ENCODE data around the gene FUT9. TPM values are rescaled to one million over a fixed set of nuclear protein-coding genes. Genes with fewer than 3 reads are reported as not detected.

FUT9 gene
- polyA plus RNA-seq, 3 donors, result not detected

GRCh38 chr6:96066376-96066775, 50.6 kb downstream of the FUT9 start:
- WGBS (ENCODE audit: insufficient coverage), result no CpG with 5 or more reads among the region's 1 CpG
- Histone ChIP-seq H3K9ac (ENCODE audit: insufficient read depth, low read length, poor library complexity, severe bottlenecking) (no peak overlapping the region), H3K79me2 (ENCODE audit: insufficient read depth, low read length) (no peaks in the 10 kb centered on the region), H3K27ac (ENCODE audit: low read depth in 1 of 2, low read length in 2 of 2) (no peak overlapping the region), H3K9me3 (replicated peaks in 1 of 2; ENCODE audit: control insufficient read depth in 1 of 2, insufficient read depth in 1 of 2, low read length in 2 of 2) (no peaks in the 10 kb centered on the region), H3K27me3 (ENCODE audit: control insufficient read depth in 2 of 2, insufficient read depth in 2 of 2, low read length in 2 of 2) (no peaks in the 10 kb centered on the region), H4K20me1 (ENCODE audit: insufficient read depth, low read length) (no peaks in the 10 kb centered on the region), H3K4me3 (replicated peaks in 1 of 3; ENCODE audit: low read depth in 2 of 3, low read length in 3 of 3) (no peak overlapping the region), H3K4me2 (replicated peaks; ENCODE audit: extremely low read depth, low read length, poor library complexity, severe bottlenecking) (no peak overlapping the region), H2AFZ (ENCODE audit: insufficient read depth, low read depth, low read length, poor library complexity, severe bottlenecking) (no peak overlapping the region), H3K4me1 (ENCODE audit: control insufficient read depth in 1 of 2, insufficient read depth in 2 of 2, low read length in 2 of 2) (no peaks in the 10 kb centered on the region), H3K36me3 (replicated peaks in 1 of 2; ENCODE audit: control insufficient read depth in 1 of 2, insufficient read depth in 2 of 2, low read length in 2 of 2) (no peaks in the 10 kb centered on the region)
- Mint-ChIP-seq H3K4me3 (no peak overlapping the region), H3K36me3 (no peaks in the 10 kb centered on the region), H3K4me1 (no peaks in the 10 kb centered on the region), H3K27ac (no peak overlapping the region), H3K9me3 (peaks cover 0 to 1% (median 0%) of the 10 kb centered on the region in 7 donors), H3K27me3 (ENCODE audit: low read depth in 3 of 3) (peaks cover 0 to 2% (median 0%) of the 10 kb centered on the region in 3 donors)
- DNase-seq, result no peak
- intact Hi-C loops (cut with micrococcal nuclease), result no loop called here
- TF ChIP-seq, protein P1, sequence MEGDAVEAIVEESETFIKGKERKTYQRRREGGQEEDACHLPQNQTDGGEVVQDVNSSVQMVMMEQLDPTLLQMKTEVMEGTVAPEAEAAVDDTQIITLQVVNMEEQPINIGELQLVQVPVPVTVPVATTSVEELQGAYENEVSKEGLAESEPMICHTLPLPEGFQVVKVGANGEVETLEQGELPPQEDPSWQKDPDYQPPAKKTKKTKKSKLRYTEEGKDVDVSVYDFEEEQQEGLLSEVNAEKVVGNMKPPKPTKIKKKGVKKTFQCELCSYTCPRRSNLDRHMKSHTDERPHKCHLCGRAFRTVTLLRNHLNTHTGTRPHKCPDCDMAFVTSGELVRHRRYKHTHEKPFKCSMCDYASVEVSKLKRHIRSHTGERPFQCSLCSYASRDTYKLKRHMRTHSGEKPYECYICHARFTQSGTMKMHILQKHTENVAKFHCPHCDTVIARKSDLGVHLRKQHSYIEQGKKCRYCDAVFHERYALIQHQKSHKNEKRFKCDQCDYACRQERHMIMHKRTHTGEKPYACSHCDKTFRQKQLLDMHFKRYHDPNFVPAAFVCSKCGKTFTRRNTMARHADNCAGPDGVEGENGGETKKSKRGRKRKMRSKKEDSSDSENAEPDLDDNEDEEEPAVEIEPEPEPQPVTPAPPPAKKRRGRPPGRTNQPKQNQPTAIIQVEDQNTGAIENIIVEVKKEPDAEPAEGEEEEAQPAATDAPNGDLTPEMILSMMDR (IDR thresholded peaks at IDR 0.05), result no peak

DNA sequence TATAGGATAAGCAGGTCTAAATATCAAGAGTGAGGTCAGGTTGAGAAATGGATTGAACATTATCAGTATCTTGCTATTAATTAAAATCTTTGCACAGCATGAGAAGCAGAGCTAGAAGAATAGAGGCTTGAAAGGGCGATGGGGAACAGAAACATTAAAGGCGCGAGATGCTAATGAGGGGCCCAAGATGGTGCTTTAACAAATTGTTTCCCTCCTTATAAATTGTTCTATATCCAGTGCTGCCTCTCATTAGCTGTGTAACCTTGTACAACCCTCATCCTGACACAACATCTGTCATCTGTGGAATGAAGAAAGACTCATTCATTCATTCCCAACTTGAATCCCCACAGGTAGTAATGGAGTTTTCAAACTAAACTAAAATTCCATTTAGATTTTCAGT, 57.8 kb downstream of the FUT9 start:
- intact Hi-C loops (cut with micrococcal nuclease), result no loop called here
- 94% methylated on average over 3 of the region's 3 CpGs for WGBS (ENCODE audit: insufficient coverage)

More for the DNA sequence above, 57.8 kb downstream of the FUT9 start:
- Histone ChIP-seq H3K9ac (ENCODE audit: insufficient read depth, low read length, poor library complexity, severe bottlenecking) (no peak overlapping the region), H4K20me1 (ENCODE audit: insufficient read depth, low read length) (no peaks in the 10 kb centered on the region), H2AFZ (ENCODE audit: insufficient read depth, low read depth, low read length, poor library complexity, severe bottlenecking) (no peak overlapping the region), H3K4me3 (replicated peaks in 1 of 3; ENCODE audit: low read depth in 2 of 3, low read length in 3 of 3) (no peak overlapping the region), H3K27me3 (ENCODE audit: control insufficient read depth in 2 of 2, insufficient read depth in 2 of 2, low read length in 2 of 2) (no peaks in the 10 kb centered on the region), H3K4me1 (ENCODE audit: control insufficient read depth in 1 of 2, insufficient read depth in 2 of 2, low read length in 2 of 2) (no peaks in the 10 kb centered on the region), H3K36me3 (replicated peaks in 1 of 2; ENCODE audit: control insufficient read depth in 1 of 2, insufficient read depth in 2 of 2, low read length in 2 of 2) (no peaks in the 10 kb centered on the region), H3K79me2 (ENCODE audit: insufficient read depth, low read length) (no peaks in the 10 kb centered on the region), H3K9me3 (replicated peaks in 1 of 2; ENCODE audit: control insufficient read depth in 1 of 2, insufficient read depth in 1 of 2, low read length in 2 of 2) (no peaks in the 10 kb centered on the region), H3K27ac (ENCODE audit: low read depth in 1 of 2, low read length in 2 of 2) (no peak overlapping the region), H3K4me2 (replicated peaks; ENCODE audit: extremely low read depth, low read length, poor library complexity, severe bottlenecking) (no peak overlapping the region)
- no peak overlapping the region for H3K4me3 Mint-ChIP-seq
- no peaks in the 10 kb centered on the region for H3K4me1 Mint-ChIP-seq
- H3K9me3 Mint-ChIP-seq, result no peaks in the 10 kb centered on the region
- no peak for DNase-seq
- peaks cover 0 to 4% (median 0%) of the 10 kb centered on the region in 3 donors for H3K27me3 Mint-ChIP-seq (ENCODE audit: low read depth in 3 of 3)
- no peaks in the 10 kb centered on the region for H3K36me3 Mint-ChIP-seq
- TF ChIP-seq, protein P1 (IDR thresholded peaks at IDR 0.05), result no peak
- H3K27ac Mint-ChIP-seq, result no peak overlapping the region

Data from CD14-positive monocyte (primary cell).